ENCODE measurements around the gene NPIPA1. TPM values are rescaled to one million over a fixed set of nuclear protein-coding genes. Genes with fewer than 3 reads are reported as not detected.
"Not testable (repeated sequence)": the region's sequence is repeated elsewhere in the genome, so short reads cannot be mapped to it uniquely, and the experiment has no call there.

Gene NPIPA1
- total and polyA plus RNA-seq, 2 donors, result 32.5 to 134 TPM

- 94% methylated on average over 4 of the region's 4 CpGs for WGBS
- no peak for DNase-seq (ENCODE audit: low read depth in 6 of 9, low spot score in 9 of 9)
- no peaks in the 10 kb centered on the region for H3K36me3 ChIP-seq (ENCODE audit: control insufficient read depth in 2 of 2, insufficient read depth in 2 of 2, low read length in 1 of 2)
- H3K27me3 ChIP-seq (ENCODE audit: control insufficient read depth in 2 of 2, insufficient read depth in 1 of 2, low read length in 1 of 2), result peaks cover 0 to 3% of the 10 kb centered on the region in 2 donors
- no peak overlapping the region for H3K27ac ChIP-seq (ENCODE audit: low read depth in 1 of 2, low read length in 1 of 2)
- no peak overlapping the region for H3K4me3 ChIP-seq (ENCODE audit: low read length in 2 of 2)
- H3K9me3 ChIP-seq (ENCODE audit: control insufficient read depth in 2 of 2, insufficient read depth in 1 of 2, low read length in 1 of 2), result no peaks in the 10 kb centered on the region
- H3K4me1 ChIP-seq (ENCODE audit: control insufficient read depth in 2 of 2, insufficient read depth in 2 of 2, low read length in 2 of 2), result no peaks in the 10 kb centered on the region
Observed at GRCh38 chr16:14958323-14958600, 21.0 kb downstream of the NPIPA1 start.

DNA sequence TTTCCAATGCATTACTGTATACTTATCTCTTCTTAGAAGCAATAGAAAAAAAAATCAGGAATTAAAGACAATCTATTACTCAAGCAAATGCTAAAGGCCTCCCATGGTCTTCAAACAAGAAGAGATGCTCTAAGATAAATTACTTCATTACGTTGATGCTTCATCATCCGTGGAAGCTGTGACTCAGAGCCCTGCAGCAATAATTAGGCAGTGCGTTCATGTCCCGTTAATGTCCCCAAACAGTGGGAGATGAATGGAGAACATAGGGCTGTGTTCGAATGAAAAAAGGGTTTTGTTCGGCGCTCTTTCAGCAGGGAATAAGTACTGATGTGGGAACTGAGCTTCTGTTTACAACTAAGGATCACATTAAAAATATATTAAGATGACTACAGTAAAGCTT is 21.7 kb downstream of the NPIPA1 start:
- Histone ChIP-seq H3K27me3 (ENCODE audit: control insufficient read depth in 2 of 2, insufficient read depth in 1 of 2, low read length in 1 of 2) (peaks cover 0 to 3% of the 10 kb centered on the region in 2 donors), H3K9me3 (ENCODE audit: control insufficient read depth in 2 of 2, insufficient read depth in 1 of 2, low read length in 1 of 2) (peaks cover 0 to 1% of the 10 kb centered on the region in 2 donors), H3K27ac (ENCODE audit: low read depth in 1 of 2, low read length in 1 of 2) (no peak overlapping the region), H3K36me3 (ENCODE audit: control insufficient read depth in 2 of 2, insufficient read depth in 2 of 2, low read length in 1 of 2) (no peaks in the 10 kb centered on the region), H3K4me3 (ENCODE audit: low read length in 2 of 2) (no peak overlapping the region), H3K4me1 (ENCODE audit: control insufficient read depth in 2 of 2, insufficient read depth in 2 of 2, low read length in 2 of 2) (no peaks in the 10 kb centered on the region)
- 93% methylated on average over 7 of the region's 7 CpGs for WGBS
- no peak for DNase-seq (ENCODE audit: low read depth in 6 of 9, low spot score in 9 of 9)

DNA sequence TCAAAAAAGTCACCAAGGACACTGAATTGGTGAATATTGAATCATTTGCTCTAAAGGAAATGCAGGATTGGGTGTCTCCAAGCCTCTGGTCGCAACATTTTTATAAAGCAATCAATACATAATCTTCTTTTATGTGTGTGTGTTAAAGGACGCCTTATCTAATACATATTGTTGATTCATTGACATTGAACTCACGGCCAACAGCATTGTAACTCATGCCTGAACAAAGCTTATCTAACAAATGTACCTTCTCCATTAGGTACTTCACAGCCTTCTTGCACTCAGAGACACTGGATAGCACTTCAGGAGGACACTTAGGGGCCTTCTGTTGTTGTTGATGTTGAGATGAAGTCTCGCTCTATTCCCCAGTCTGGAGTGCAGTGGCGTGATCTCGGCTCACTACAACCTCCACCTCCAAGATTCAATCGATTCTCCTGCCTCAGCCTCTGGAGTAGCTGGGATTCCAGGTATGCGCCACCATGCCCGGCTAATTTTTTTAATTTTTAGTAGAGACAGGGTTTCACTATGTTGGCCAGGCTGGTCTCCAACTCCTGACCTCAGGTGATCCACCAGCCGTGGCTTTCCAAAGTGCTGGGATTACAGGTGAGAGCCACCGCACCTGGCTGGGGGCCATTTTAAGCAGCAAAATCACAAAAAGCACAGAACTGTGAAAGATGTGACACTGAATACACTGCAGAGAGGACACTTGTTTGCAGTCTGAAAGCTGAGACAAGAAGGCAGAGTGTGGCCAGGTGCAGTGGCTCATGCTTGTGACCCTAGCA is 24.4 kb downstream of the NPIPA1 start:
- WGBS, result 96% methylated on average over 11 of the region's 11 CpGs
- Histone ChIP-seq H3K27me3 (ENCODE audit: control insufficient read depth in 2 of 2, insufficient read depth in 1 of 2, low read length in 1 of 2) (peaks cover 0 to 3% of the 10 kb centered on the region in 2 donors), H3K4me3 (ENCODE audit: low read length in 2 of 2) (no peak overlapping the region), H3K4me1 (ENCODE audit: control insufficient read depth in 2 of 2, insufficient read depth in 2 of 2, low read length in 2 of 2) (no peaks in the 10 kb centered on the region), H3K27ac (ENCODE audit: low read depth in 1 of 2, low read length in 1 of 2) (no peak overlapping the region), H3K9me3 (ENCODE audit: control insufficient read depth in 2 of 2, insufficient read depth in 1 of 2, low read length in 1 of 2) (peaks cover 0 to 1% of the 10 kb centered on the region in 2 donors), H3K36me3 (ENCODE audit: control insufficient read depth in 2 of 2, insufficient read depth in 2 of 2, low read length in 1 of 2) (no peaks in the 10 kb centered on the region)
- DNase-seq (ENCODE audit: low read depth in 6 of 9, low spot score in 9 of 9), result no peak

DNA sequence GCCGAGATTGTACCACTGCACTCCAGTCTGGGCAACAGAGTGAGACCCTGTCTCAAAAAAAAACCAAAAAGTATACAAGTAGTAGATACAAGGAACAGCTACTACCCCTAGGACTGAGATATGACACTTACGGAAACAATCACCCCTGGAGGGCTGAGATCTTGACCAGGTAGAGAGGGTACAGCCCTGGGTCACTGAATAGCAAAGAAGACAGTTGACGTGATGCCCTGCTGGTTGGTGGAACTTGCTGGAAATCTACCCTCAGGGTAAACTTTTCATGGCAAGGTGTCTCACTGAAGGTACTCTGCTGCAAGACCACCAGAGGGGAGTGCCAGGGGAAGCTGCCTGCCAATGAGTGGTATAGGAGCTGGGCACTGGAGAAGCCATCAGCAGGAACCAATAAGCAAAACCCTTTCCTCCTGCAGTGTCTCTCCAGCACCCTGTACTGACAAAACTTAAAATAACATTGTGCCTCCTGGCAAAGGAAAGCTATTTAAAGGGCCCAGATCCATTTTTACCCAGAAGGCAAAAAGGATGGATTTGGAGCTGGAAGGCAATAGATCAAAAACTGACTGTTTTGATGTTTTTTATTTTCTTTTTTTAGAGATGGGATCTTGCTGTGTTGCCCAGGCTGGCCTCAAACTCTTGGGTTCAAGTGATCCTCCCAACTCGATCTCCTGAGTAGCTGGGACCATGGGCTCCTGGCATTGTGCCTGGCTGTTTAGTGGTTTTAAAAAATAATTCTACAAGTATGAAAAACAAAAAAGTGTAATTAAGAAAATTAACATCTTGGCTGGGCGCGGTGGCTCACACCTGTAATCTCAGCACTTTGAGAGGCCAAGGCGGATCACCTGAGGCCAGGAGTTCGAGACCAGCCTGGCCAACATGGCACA is 26.3 kb downstream of the NPIPA1 start:
- Histone ChIP-seq H3K36me3 (ENCODE audit: control insufficient read depth in 2 of 2, insufficient read depth in 2 of 2, low read length in 1 of 2) (no peaks in the 10 kb centered on the region), H3K9me3 (ENCODE audit: control insufficient read depth in 2 of 2, insufficient read depth in 1 of 2, low read length in 1 of 2) (peaks cover 0 to 1% of the 10 kb centered on the region in 2 donors), H3K4me3 (ENCODE audit: low read length in 2 of 2) (no peak overlapping the region), H3K4me1 (ENCODE audit: control insufficient read depth in 2 of 2, insufficient read depth in 2 of 2, low read length in 2 of 2) (no peaks in the 10 kb centered on the region), H3K27ac (ENCODE audit: low read depth in 1 of 2, low read length in 1 of 2) (no peak overlapping the region), H3K27me3 (ENCODE audit: control insufficient read depth in 2 of 2, insufficient read depth in 1 of 2, low read length in 1 of 2) (no peaks in the 10 kb centered on the region)
- DNase-seq (ENCODE audit: low read depth in 6 of 9, low spot score in 9 of 9), result no peak
- 82% methylated on average over 8 of the region's 8 CpGs for WGBS

- peaks cover 0 to 1% of the 10 kb centered on the region in 2 donors for H3K9me3 ChIP-seq (ENCODE audit: control insufficient read depth in 2 of 2, insufficient read depth in 1 of 2, low read length in 1 of 2)
- no peak overlapping the region for H3K27ac ChIP-seq (ENCODE audit: low read depth in 1 of 2, low read length in 1 of 2)
- H3K4me1 ChIP-seq (ENCODE audit: control insufficient read depth in 2 of 2, insufficient read depth in 2 of 2, low read length in 2 of 2), result no peaks in the 10 kb centered on the region
- H3K27me3 ChIP-seq (ENCODE audit: control insufficient read depth in 2 of 2, insufficient read depth in 1 of 2, low read length in 1 of 2), result no peaks in the 10 kb centered on the region
- no peak overlapping the region for H3K4me3 ChIP-seq (ENCODE audit: low read length in 2 of 2)
- 94% methylated on average over 17 of the region's 17 CpGs for WGBS
- no peaks in the 10 kb centered on the region for H3K36me3 ChIP-seq (ENCODE audit: control insufficient read depth in 2 of 2, insufficient read depth in 2 of 2, low read length in 1 of 2)
- DNase-seq (ENCODE audit: low read depth in 6 of 9, low spot score in 9 of 9), result no peak
Observed at GRCh38 chr16:14965328-14965727, 28.1 kb downstream of the NPIPA1 start.

DNA sequence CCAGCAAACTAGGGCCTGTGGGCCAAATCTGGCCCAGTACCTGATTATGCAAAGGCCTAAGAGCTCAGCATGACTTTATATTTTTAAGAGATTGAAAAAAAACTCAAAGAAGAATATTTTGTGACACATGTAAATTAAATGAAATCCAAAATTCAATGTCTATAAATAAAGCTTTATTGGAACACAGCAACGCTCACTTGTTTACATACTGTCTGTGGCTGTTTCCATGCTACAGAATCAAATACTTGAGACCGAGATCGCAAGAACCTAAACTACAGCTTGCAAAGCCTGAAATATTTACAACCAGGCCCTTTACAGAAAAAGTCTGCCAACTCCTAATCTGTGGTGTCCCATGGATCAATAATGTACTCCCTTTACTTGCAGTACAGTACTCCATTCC is 32.6 kb downstream of the NPIPA1 start:
- H3K27me3 ChIP-seq (ENCODE audit: control insufficient read depth in 2 of 2, insufficient read depth in 1 of 2, low read length in 1 of 2); DNase-seq (ENCODE audit: low read depth in 6 of 9, low spot score in 9 of 9); H3K36me3 ChIP-seq (ENCODE audit: control insufficient read depth in 2 of 2, insufficient read depth in 2 of 2, low read length in 1 of 2); H3K9me3 ChIP-seq (ENCODE audit: control insufficient read depth in 2 of 2, insufficient read depth in 1 of 2, low read length in 1 of 2); H3K27ac ChIP-seq (ENCODE audit: low read depth in 1 of 2, low read length in 1 of 2); H3K4me1 ChIP-seq (ENCODE audit: control insufficient read depth in 2 of 2, insufficient read depth in 2 of 2, low read length in 2 of 2); H3K4me3 ChIP-seq (ENCODE audit: low read length in 2 of 2): not testable (repeated sequence)
- WGBS, result 93% methylated on average over 3 of the region's 3 CpGs

GRCh38 chr16:14971621-14972228 is 34.5 kb downstream of the NPIPA1 start:
- not testable (repeated sequence) for H3K4me1 ChIP-seq (ENCODE audit: control insufficient read depth in 2 of 2, insufficient read depth in 2 of 2, low read length in 2 of 2); DNase-seq (ENCODE audit: low read depth in 6 of 9, low spot score in 9 of 9); H3K27me3 ChIP-seq (ENCODE audit: control insufficient read depth in 2 of 2, insufficient read depth in 1 of 2, low read length in 1 of 2); H3K4me3 ChIP-seq (ENCODE audit: low read length in 2 of 2); H3K9me3 ChIP-seq (ENCODE audit: control insufficient read depth in 2 of 2, insufficient read depth in 1 of 2, low read length in 1 of 2); H3K36me3 ChIP-seq (ENCODE audit: control insufficient read depth in 2 of 2, insufficient read depth in 2 of 2, low read length in 1 of 2); H3K27ac ChIP-seq (ENCODE audit: low read depth in 1 of 2, low read length in 1 of 2)
- WGBS, result 96% methylated on average over 12 of the region's 12 CpGs

DNA sequence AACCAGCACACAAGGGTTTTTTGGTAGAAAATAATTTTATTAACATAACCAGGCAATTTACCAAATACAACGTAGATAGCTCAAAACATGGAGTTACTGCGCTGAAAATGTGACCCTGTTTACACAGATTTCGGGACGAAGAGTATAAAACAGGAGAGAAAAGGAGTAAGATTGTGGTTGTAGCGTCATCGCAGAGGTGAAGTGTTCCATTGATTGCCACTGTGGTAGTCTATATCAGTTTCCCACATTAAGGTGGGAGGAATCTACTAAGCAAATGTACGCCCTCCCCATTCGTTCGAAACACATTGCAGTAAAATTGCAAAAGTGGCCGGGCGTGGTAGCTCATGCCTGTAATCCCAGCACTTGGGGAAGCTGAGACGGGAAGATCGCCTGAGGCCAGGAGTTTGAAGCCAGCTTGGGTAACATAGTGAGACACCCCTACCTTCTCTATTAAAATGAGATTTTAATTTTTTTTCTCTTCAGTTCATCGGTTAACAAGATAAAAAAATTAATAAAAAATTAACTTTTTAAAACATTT is 36.6 kb downstream of the NPIPA1 start:
- WGBS, result 72% methylated on average over 14 of the region's 14 CpGs
- DNase-seq (ENCODE audit: low read depth in 6 of 9, low spot score in 9 of 9); H3K36me3 ChIP-seq (ENCODE audit: control insufficient read depth in 2 of 2, insufficient read depth in 2 of 2, low read length in 1 of 2); H3K4me1 ChIP-seq (ENCODE audit: control insufficient read depth in 2 of 2, insufficient read depth in 2 of 2, low read length in 2 of 2); H3K27me3 ChIP-seq (ENCODE audit: control insufficient read depth in 2 of 2, insufficient read depth in 1 of 2, low read length in 1 of 2); H3K9me3 ChIP-seq (ENCODE audit: control insufficient read depth in 2 of 2, insufficient read depth in 1 of 2, low read length in 1 of 2); H3K27ac ChIP-seq (ENCODE audit: low read depth in 1 of 2, low read length in 1 of 2): not testable (repeated sequence)
- H3K4me3 ChIP-seq (ENCODE audit: low read length in 2 of 2), result peak overlapping the region; percentile 74 to 89

DNA sequence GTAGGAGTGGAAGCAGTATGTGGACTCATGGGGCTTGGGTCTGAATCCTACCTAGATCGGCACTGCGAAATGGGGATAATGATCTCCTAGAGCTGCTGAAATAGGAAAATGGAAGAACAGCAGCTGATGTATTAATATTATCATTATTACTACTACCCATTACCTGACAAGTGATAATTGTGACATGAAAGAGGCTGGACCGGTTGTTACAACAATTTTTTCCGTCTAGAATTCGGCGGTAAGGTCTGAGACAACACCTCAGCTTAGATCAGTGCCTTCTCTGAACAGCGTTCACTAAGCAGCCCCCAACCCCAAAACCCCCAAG is 37.0 kb downstream of the NPIPA1 start:
- WGBS, result 1% methylated on average over 7 of the region's 7 CpGs
- peak; percentile 22 to 83 (median 53) for DNase-seq (ENCODE audit: low read depth in 6 of 9, low spot score in 9 of 9)
- Histone ChIP-seq H3K4me3 (ENCODE audit: low read length in 2 of 2) (peak overlapping the region; percentile 74 to 89), H3K27ac (ENCODE audit: low read depth in 1 of 2, low read length in 1 of 2) (peak overlapping the region in 1 of 2 donors; percentile 60)
- not testable (repeated sequence) for H3K27me3 ChIP-seq (ENCODE audit: control insufficient read depth in 2 of 2, insufficient read depth in 1 of 2, low read length in 1 of 2); H3K36me3 ChIP-seq (ENCODE audit: control insufficient read depth in 2 of 2, insufficient read depth in 2 of 2, low read length in 1 of 2); H3K9me3 ChIP-seq (ENCODE audit: control insufficient read depth in 2 of 2, insufficient read depth in 1 of 2, low read length in 1 of 2); H3K4me1 ChIP-seq (ENCODE audit: control insufficient read depth in 2 of 2, insufficient read depth in 2 of 2, low read length in 2 of 2)
